HL-60 (cell line): ENCODE measurements around the gene CMTM8.

Source experiments
- DNase-seq, 2 experiments: peaks; one replicate each; pipeline ENCODE4 v3.0.0-alpha.2; 2010 to 2020; ENCODE audit warnings: low read depth in 1 of 2, low spot score in 1 of 2
- H3K27ac ChIP-seq: fragments of 250-450 bp; sonication (Bioruptor Pico); replicated peaks from 2 replicates; pipeline ENCODE4 v1.5.1; 2020; ENCODE audit warnings: mild to moderate bottlenecking, moderate library complexity
- H3K27me3 ChIP-seq: fragments of 250-450 bp; sonication (Bioruptor Pico); 2 replicates; pipeline ENCODE4 v1.5.1; 2021; ENCODE audit warnings: mild to moderate bottlenecking, moderate library complexity; ENCODE audit not compliant: insufficient read depth, poor library complexity, severe bottlenecking
- H3K4me3 ChIP-seq: replicated peaks from 2 replicates; pipeline ENCODE4 v1.5.1; 2011; ENCODE audit warnings: mild to moderate bottlenecking, control low read depth, low read length; ENCODE audit not compliant: insufficient read depth
- GABPA ChIP-seq: IDR thresholded peaks from 2 replicates; pipeline ENCODE4 v1.6.1; 2012; ENCODE audit warnings: low read depth
- POLR2AphosphoS5 ChIP-seq: IDR thresholded peaks from 2 replicates; pipeline ENCODE4 v1.6.1; 2012; ENCODE audit warnings: low read depth
- SPI1 ChIP-seq: IDR thresholded peaks from 2 replicates; pipeline ENCODE4 v1.6.1; 2012; ENCODE audit warnings: low read depth, mild to moderate bottlenecking, borderline replicate concordance
- TF ChIP-seq, protein P1 (sequence below): IDR thresholded peaks from one replicate; pipeline ENCODE4 v1.5.1; 2011; ENCODE audit warnings: low read length, control low read depth, inconsistent platforms; ENCODE audit not compliant: insufficient read depth
- TF ChIP-seq, protein P2 (sequence below): IDR thresholded peaks from 2 replicates; pipeline ENCODE4 v1.6.1; 2012; ENCODE audit warnings: low read depth; ENCODE audit not compliant: insufficient replicate concordance

CMTM8 gene

DNA sequence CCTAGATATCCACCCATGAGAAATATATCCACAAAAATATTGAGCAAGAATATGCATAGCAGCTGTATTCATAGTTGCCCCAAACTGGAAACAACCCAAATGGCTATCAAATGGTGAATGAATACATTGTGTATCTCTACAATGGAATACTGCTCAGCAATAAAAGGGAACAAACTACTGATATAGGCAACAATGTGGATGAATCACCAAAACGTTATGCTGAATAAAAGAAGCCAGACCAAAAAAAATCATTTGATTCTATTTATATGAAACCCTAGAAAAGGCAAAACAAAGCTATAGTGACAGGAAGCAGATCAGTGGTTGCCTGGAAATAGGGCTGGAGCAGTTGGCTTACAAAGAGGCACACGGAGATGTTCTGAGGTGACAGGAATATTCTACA lies 137.6 kb downstream of the CMTM8 start:
- Histone ChIP-seq H3K4me3 (no peak overlapping the region), H3K27me3 (no peaks in the 10 kb centered on the region), H3K27ac (no peak overlapping the region)
- DNase-seq, result no peak
- TF ChIP-seq, protein P1, sequence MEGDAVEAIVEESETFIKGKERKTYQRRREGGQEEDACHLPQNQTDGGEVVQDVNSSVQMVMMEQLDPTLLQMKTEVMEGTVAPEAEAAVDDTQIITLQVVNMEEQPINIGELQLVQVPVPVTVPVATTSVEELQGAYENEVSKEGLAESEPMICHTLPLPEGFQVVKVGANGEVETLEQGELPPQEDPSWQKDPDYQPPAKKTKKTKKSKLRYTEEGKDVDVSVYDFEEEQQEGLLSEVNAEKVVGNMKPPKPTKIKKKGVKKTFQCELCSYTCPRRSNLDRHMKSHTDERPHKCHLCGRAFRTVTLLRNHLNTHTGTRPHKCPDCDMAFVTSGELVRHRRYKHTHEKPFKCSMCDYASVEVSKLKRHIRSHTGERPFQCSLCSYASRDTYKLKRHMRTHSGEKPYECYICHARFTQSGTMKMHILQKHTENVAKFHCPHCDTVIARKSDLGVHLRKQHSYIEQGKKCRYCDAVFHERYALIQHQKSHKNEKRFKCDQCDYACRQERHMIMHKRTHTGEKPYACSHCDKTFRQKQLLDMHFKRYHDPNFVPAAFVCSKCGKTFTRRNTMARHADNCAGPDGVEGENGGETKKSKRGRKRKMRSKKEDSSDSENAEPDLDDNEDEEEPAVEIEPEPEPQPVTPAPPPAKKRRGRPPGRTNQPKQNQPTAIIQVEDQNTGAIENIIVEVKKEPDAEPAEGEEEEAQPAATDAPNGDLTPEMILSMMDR, result no peak
- no peak for TF ChIP-seq POLR2AphosphoS5
- no peak for TF ChIP-seq GABPA
- TF ChIP-seq SPI1, result no peak
- TF ChIP-seq, protein P2, sequence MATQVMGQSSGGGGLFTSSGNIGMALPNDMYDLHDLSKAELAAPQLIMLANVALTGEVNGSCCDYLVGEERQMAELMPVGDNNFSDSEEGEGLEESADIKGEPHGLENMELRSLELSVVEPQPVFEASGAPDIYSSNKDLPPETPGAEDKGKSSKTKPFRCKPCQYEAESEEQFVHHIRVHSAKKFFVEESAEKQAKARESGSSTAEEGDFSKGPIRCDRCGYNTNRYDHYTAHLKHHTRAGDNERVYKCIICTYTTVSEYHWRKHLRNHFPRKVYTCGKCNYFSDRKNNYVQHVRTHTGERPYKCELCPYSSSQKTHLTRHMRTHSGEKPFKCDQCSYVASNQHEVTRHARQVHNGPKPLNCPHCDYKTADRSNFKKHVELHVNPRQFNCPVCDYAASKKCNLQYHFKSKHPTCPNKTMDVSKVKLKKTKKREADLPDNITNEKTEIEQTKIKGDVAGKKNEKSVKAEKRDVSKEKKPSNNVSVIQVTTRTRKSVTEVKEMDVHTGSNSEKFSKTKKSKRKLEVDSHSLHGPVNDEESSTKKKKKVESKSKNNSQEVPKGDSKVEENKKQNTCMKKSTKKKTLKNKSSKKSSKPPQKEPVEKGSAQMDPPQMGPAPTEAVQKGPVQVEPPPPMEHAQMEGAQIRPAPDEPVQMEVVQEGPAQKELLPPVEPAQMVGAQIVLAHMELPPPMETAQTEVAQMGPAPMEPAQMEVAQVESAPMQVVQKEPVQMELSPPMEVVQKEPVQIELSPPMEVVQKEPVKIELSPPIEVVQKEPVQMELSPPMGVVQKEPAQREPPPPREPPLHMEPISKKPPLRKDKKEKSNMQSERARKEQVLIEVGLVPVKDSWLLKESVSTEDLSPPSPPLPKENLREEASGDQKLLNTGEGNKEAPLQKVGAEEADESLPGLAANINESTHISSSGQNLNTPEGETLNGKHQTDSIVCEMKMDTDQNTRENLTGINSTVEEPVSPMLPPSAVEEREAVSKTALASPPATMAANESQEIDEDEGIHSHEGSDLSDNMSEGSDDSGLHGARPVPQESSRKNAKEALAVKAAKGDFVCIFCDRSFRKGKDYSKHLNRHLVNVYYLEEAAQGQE, result no peak

DNA sequence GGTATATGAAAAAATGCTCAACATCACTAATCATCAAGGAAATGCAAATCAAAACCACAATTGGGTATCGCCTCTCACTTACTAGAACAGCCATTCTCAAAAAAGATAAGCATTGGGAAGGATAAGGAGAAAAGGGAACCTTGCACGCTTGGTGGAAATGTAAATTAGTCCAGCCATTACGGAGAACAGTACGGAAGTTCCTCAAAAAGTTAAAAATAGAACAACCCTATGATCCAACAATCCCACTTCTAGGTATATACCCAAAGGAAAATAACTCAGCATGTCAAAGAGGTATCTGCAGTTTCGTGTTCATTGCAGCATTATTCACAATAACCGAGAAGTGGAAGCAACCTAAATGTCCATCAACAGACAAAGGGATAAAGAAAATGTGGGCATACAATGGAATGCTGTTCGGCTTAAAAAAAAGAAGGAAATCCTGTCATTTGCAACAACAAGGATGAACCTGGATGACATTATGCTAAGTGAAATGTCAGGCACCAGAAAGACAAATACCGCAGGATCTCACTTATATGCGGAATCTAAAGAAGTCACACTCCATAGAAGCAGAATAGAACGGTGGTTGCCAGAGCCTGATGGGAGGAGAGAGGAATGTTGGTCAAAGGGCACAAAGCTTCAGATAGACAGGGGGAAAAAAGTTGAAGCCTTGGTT lies 141.5 kb downstream of the CMTM8 start:
- no peak for DNase-seq
- Histone ChIP-seq H3K4me3 (no peak overlapping the region), H3K27ac (no peak overlapping the region), H3K27me3 (no peaks in the 10 kb centered on the region)
- TF ChIP-seq POLR2AphosphoS5 (no peak), SPI1 (no peak), GABPA (no peak)
- TF ChIP-seq, protein P2, result no peak
- TF ChIP-seq, protein P1, result no peak

DNA sequence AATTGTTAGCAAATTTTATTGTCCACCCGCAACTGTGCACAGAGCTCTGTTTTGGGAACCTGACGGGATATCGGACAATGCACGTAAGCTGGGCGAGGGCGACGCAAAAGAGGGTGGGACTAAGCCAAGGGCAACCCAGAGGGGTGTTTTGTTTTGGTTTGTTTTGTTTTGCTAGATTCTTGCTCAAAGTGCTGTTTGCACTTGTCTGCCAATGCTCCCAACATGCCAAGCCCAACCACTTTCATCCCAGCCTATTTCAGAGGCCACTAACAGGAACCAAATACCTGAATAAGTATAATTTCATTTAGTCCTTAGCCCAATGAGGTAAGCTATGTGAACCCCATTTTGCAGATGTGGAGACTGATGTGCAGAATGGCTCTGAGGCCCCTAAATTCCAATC lies 143.4 kb downstream of the CMTM8 start:
- H3K4me3 ChIP-seq, result no peak overlapping the region
- H3K27me3 ChIP-seq, result no peaks in the 10 kb centered on the region
- no peak overlapping the region for H3K27ac ChIP-seq
- DNase-seq, result no peak
- TF ChIP-seq SPI1 (no peak), GABPA (no peak), POLR2AphosphoS5 (no peak)
- TF ChIP-seq, protein P1, result no peak
- TF ChIP-seq, protein P2, result no peak
